Neuronal stem cell (in vitro differentiated cells): ENCODE measurements around the gene RIPOR3.

ENCODE experiments used
- DNase-seq: peaks from one replicate; pipeline ENCODE4 v3.0.0-alpha.2; 2013; ENCODE audit warnings: low spot score
- H2AFZ ChIP-seq: one replicate; pipeline ENCODE4 v1.6.1; 2013; ENCODE audit warnings: mild to moderate bottlenecking, low read length, inconsistent platforms
- H2AK5ac ChIP-seq: 2 replicates; pipeline ENCODE4 v1.6.1; 2013; ENCODE audit warnings: low read depth, mild to moderate bottlenecking, inconsistent platforms, low read length, moderate library complexity, mixed read lengths
- H2BK120ac ChIP-seq: 2 replicates; pipeline ENCODE4 v1.6.1; 2013; ENCODE audit warnings: low read depth, mild to moderate bottlenecking, inconsistent platforms, low read length, moderate library complexity, mixed read lengths
- H2BK12ac ChIP-seq: one replicate; pipeline ENCODE4 v1.6.1; 2013; ENCODE audit warnings: low read length, inconsistent platforms
- H2BK15ac ChIP-seq: 2 replicates; pipeline ENCODE4 v1.6.1; 2013; ENCODE audit warnings: mild to moderate bottlenecking, low read length, inconsistent platforms, mixed read lengths
- H2BK5ac ChIP-seq: one replicate; pipeline ENCODE4 v1.6.1; 2013; ENCODE audit warnings: inconsistent platforms, mild to moderate bottlenecking, low read length, moderate library complexity
- H3K14ac ChIP-seq: one replicate; pipeline ENCODE4 v1.6.1; 2013; ENCODE audit warnings: low read length, inconsistent platforms
- H3K18ac ChIP-seq: 2 replicates; pipeline ENCODE4 v1.6.1; 2013; ENCODE audit warnings: low read length, inconsistent platforms
- H3K23ac ChIP-seq: 2 replicates; pipeline ENCODE4 v1.6.1; 2013; ENCODE audit warnings: low read depth, mild to moderate bottlenecking, mixed read lengths, low read length, inconsistent platforms; ENCODE audit not compliant: poor library complexity
- H3K27ac ChIP-seq: replicated peaks from 3 replicates; pipeline ENCODE4 v1.5.1; 2013; ENCODE audit warnings: low read length, inconsistent platforms
- H3K27me3 ChIP-seq, 3 experiments: 2 replicates each; pipeline ENCODE4 v1.6.1; 2013; ENCODE audit warnings: low read length in 3 of 3, mild to moderate bottlenecking in 2 of 3, inconsistent platforms in 1 of 3, low read depth in 1 of 3, mixed read lengths in 1 of 3, moderate library complexity in 1 of 3; ENCODE audit not compliant: control insufficient read depth in 3 of 3, insufficient read depth in 3 of 3
- H3K36me3 ChIP-seq, 2 donors: replicated peaks in 1 of 2; 2 replicates each; pipeline ENCODE4 v1.6.1; 2013; ENCODE audit warnings: low read length in 2 of 2; ENCODE audit not compliant: control insufficient read depth in 2 of 2, insufficient read depth in 2 of 2
- H3K4ac ChIP-seq: 2 replicates; pipeline ENCODE4 v1.6.1; 2013; ENCODE audit warnings: inconsistent platforms, mild to moderate bottlenecking, low read length, moderate library complexity
- H3K4me1 ChIP-seq, 2 donors: 1 replicate in 1 of 2; 2 replicates in 1 of 2; pipeline ENCODE4 v1.6.1; 2013; ENCODE audit warnings: low read length in 2 of 2, low read depth in 1 of 2; ENCODE audit not compliant: control insufficient read depth in 2 of 2, insufficient read depth in 1 of 2
- H3K4me2 ChIP-seq: one replicate; pipeline ENCODE4 v1.6.1; 2013; ENCODE audit warnings: mild to moderate bottlenecking, low read length, inconsistent platforms; ENCODE audit not compliant: insufficient read depth, poor library complexity, severe bottlenecking
- H3K4me3 ChIP-seq, 2 donors: 2 replicates each; pipeline ENCODE4 v1.5.1; 2013; ENCODE audit warnings: low read length in 2 of 2, mild to moderate bottlenecking in 2 of 2, inconsistent platforms in 1 of 2, moderate library complexity in 1 of 2
- H3K79me1 ChIP-seq: one replicate; pipeline ENCODE4 v1.6.1; 2013; ENCODE audit warnings: low read depth, mild to moderate bottlenecking, inconsistent platforms, low read length, moderate library complexity
- H3K9ac ChIP-seq: one replicate; pipeline ENCODE4 v1.6.1; 2013; ENCODE audit warnings: mild to moderate bottlenecking, low read depth, low read length, inconsistent platforms; ENCODE audit not compliant: poor library complexity
- H3K9me3 ChIP-seq, 2 donors: replicated peaks in 1 of 2; 2 replicates each; pipeline versions ENCODE3 to v1.6.1; 2013; ENCODE audit warnings: low read length in 2 of 2, mild to moderate bottlenecking in 2 of 2, inconsistent platforms in 1 of 2, low read depth in 1 of 2, mixed read lengths in 1 of 2, moderate library complexity in 1 of 2; ENCODE audit not compliant: control insufficient read depth in 2 of 2, insufficient read depth in 1 of 2
- H4K8ac ChIP-seq: one replicate; pipeline ENCODE4 v1.6.1; 2013; ENCODE audit warnings: low read depth, mild to moderate bottlenecking, inconsistent platforms, low read length, moderate library complexity
- H4K91ac ChIP-seq: one replicate; pipeline ENCODE4 v1.6.1; 2013; ENCODE audit warnings: low read length, low read depth, mild to moderate bottlenecking, inconsistent platforms; ENCODE audit not compliant: poor library complexity
- WGBS, 2 donors: extraction: QIAGEN DNeasy Blood & Tissue Kit; methylation state at CpG; one replicate each; pipeline ENCODE4 v1.1.7; 2013; ENCODE audit warnings: missing lambda C conversion rate in 2 of 2, mixed read lengths in 1 of 2; ENCODE audit not compliant: insufficient read length in 2 of 2, insufficient replicate concordance in 1 of 2; ENCODE audit errors: extremely low coverage in 2 of 2; 5-methylcytosine and 5-hydroxymethylcytosine counted together

RIPOR3 gene

GRCh38 chr20:50635676-50636600 lies 55.4 kb downstream of the RIPOR3 start:
- Histone ChIP-seq H3K14ac (no peak overlapping the region), H3K4ac (no peak overlapping the region), H4K8ac (peak overlapping the region; percentile 86), H3K4me1 (peaks cover 19 to 21% of the 10 kb centered on the region in 2 donors), H3K23ac (peak overlapping the region; percentile 3), H2BK12ac (peak overlapping the region; percentile 75), H3K9me3 (no peaks in the 10 kb centered on the region), H3K27ac (peak overlapping the region; percentile 2), H2BK5ac (peak overlapping the region; percentile 91), H3K36me3 (no peaks in the 10 kb centered on the region), H2AFZ (no peak overlapping the region), H2AK5ac (peak overlapping the region; percentile 48), H3K4me3 (no peak overlapping the region), H3K27me3 (no peaks in the 10 kb centered on the region), H3K79me1 (peaks cover 4% of the 10 kb centered on the region), H3K4me2 (no peak overlapping the region), H2BK120ac (no peak overlapping the region), H4K91ac (no peak overlapping the region), H3K18ac (peak overlapping the region; percentile 52), H2BK15ac (peak overlapping the region; percentile 79), H3K9ac (no peak overlapping the region)
- no CpG with 5 or more reads among the region's 21 CpGs for WGBS, 2 donors
- no peak for DNase-seq

- H2BK15ac ChIP-seq = no peak overlapping the region
- no peak overlapping the region for H2AK5ac ChIP-seq
- H3K27me3 ChIP-seq = no peaks in the 10 kb centered on the region
- H3K4me2 ChIP-seq = no peak overlapping the region
- no peaks in the 10 kb centered on the region for H3K9me3 ChIP-seq
- no peak overlapping the region for H4K91ac ChIP-seq
- no peak overlapping the region for H2BK120ac ChIP-seq
- no peak overlapping the region for H2BK5ac ChIP-seq
- no peak overlapping the region for H2AFZ ChIP-seq
- no peak overlapping the region for H3K9ac ChIP-seq
- H3K36me3 ChIP-seq = no peaks in the 10 kb centered on the region
- peaks cover 19 to 21% of the 10 kb centered on the region in 2 donors for H3K4me1 ChIP-seq
- H3K18ac ChIP-seq = no peak overlapping the region
- no peak overlapping the region for H3K14ac ChIP-seq
- H4K8ac ChIP-seq = no peak overlapping the region
- H3K4ac ChIP-seq = no peak overlapping the region
- H3K27ac ChIP-seq = no peak overlapping the region
- no peak overlapping the region for H3K23ac ChIP-seq
- WGBS, 2 donors = no CpG with 5 or more reads among the region's 10 CpGs
- H2BK12ac ChIP-seq = no peak overlapping the region
- no peak overlapping the region for H3K4me3 ChIP-seq
- peaks cover 4% of the 10 kb centered on the region for H3K79me1 ChIP-seq
- no peak for DNase-seq
Measured at GRCh38 chr20:50635014-50635557, 56.3 kb downstream of the RIPOR3 start.

- H2AFZ ChIP-seq = no peak overlapping the region
- H4K8ac ChIP-seq = no peak overlapping the region
- no peak overlapping the region for H2BK15ac ChIP-seq
- H3K14ac ChIP-seq = no peak overlapping the region
- H4K91ac ChIP-seq = no peak overlapping the region
- H2BK5ac ChIP-seq = no peak overlapping the region
- no peak for DNase-seq
- no peak overlapping the region for H3K23ac ChIP-seq
- no peak overlapping the region for H3K4ac ChIP-seq
- no peak overlapping the region for H3K4me3 ChIP-seq
- no peak overlapping the region for H3K27ac ChIP-seq
- H3K9me3 ChIP-seq = no peaks in the 10 kb centered on the region
- H2BK120ac ChIP-seq = no peak overlapping the region
- no peak overlapping the region for H3K18ac ChIP-seq
- no CpG with 5 or more reads among the region's 6 CpGs for WGBS, 2 donors
- H3K9ac ChIP-seq = peak overlapping the region; percentile 18
- no peak overlapping the region for H2BK12ac ChIP-seq
- peaks cover 19 to 21% of the 10 kb centered on the region in 2 donors for H3K4me1 ChIP-seq
- no peaks in the 10 kb centered on the region for H3K36me3 ChIP-seq
- H3K4me2 ChIP-seq = no peak overlapping the region
- H3K27me3 ChIP-seq = no peaks in the 10 kb centered on the region
- H3K79me1 ChIP-seq = peaks cover 4% of the 10 kb centered on the region
- H2AK5ac ChIP-seq = peak overlapping the region; percentile 48
Measured at GRCh38 chr20:50634191-50634590, 57.2 kb downstream of the RIPOR3 start.

DNA sequence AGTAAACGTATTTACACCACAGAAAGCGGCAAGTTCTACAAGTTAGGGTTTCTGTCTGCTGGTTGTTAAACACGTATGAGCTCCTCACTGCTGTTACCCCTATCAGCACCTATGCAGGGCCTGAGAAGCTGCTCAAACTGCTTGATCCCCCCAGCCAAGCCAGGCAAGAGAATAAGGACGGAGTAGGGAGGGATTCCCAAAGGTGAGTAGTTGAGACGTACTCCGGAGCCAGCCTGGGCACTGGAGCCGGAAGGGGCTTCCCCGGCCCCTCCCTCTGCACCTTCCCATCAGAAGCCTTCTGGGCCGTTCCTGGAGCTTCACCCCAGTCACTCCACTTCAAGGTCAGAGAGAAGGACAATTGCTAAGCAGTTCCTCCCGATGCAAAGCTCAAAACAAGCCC lies 58.0 kb downstream of the RIPOR3 start:
- H2AFZ ChIP-seq = no peak overlapping the region
- peak overlapping the region; percentile 20 for H2BK15ac ChIP-seq
- no peak overlapping the region for H3K27ac ChIP-seq
- no peak for DNase-seq
- H3K18ac ChIP-seq = peak overlapping the region; percentile 2
- no peak overlapping the region for H3K23ac ChIP-seq
- H3K4ac ChIP-seq = no peak overlapping the region
- no CpG with 5 or more reads among the region's 10 CpGs for WGBS, 2 donors
- H2AK5ac ChIP-seq = no peak overlapping the region
- H3K4me3 ChIP-seq = no peak overlapping the region
- H3K4me2 ChIP-seq = no peak overlapping the region
- H3K27me3 ChIP-seq = no peaks in the 10 kb centered on the region
- no peak overlapping the region for H3K14ac ChIP-seq
- H4K8ac ChIP-seq = no peak overlapping the region
- H2BK5ac ChIP-seq = no peak overlapping the region
- no peak overlapping the region for H3K9ac ChIP-seq
- no peak overlapping the region for H2BK120ac ChIP-seq
- H3K79me1 ChIP-seq = peaks cover 4% of the 10 kb centered on the region
- H3K4me1 ChIP-seq = peaks cover 18 to 20% of the 10 kb centered on the region in 2 donors
- H3K9me3 ChIP-seq = no peaks in the 10 kb centered on the region
- H4K91ac ChIP-seq = no peak overlapping the region
- H3K36me3 ChIP-seq = no peaks in the 10 kb centered on the region
- H2BK12ac ChIP-seq = no peak overlapping the region
